ENCODE data around the gene HOXB2. TPM values are rescaled to one million over a fixed set of nuclear protein-coding genes. Genes with fewer than 3 reads are reported as not detected.
A peak's percentile ranks its signal among the peaks of the same experiment; 100 is the strongest.

HOXB2 gene
- total and polyA plus RNA-seq, 2 of the 8 experiments (the other 6 are each of a cell fraction or from before 2014, with no cell fraction given) = not detected

DNA sequence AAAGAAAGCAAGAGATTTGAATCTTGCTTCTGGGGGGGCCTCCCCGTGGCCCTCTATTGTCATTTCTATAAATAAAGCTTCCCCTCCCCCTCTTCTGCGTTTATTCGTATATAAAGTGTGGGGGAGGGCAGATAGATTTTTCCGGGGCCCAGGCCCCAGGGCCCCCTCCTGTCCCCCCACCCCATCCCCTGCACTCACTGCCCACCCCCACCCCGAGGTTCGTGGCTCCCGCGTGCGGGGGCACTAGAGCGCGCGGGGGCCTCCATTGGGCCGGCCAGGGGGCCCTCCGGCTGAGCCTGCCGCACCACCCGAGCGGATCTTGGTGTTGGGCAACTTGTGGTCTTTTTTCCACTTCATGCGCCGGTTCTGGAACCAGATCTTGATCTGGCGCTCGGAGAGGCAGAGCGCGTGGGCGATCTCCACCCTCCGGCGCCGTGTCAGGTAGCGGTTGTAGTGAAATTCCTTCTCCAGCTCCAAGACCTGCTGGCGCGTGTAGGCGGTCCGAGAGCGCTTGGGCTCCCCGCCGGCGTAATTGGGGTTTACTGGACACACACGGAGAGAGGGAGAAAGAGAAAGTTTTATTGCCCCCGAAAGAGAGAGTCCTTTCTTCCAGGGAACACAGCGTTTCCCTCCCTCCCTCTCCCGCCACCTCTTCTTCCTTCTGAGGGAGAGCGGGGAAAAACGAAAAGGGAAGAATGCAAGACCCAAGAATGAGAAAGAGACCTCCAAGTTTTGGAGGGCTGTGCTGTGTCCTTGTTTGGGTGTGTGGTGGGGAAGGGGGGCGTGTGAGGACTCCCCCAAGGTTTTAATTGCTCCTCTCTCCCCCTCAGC, 31.8 kb upstream of the HOXB2 start (continued):
- TF ChIP-seq CTBP2 (IDR thresholded peaks at IDR 0.05; ENCODE audit: borderline replicate concordance, insufficient read depth, insufficient read length, low read length) (peak; percentile 93), POU5F1 (IDR thresholded peaks at IDR 0.05; ENCODE audit: low read depth, low read length) (no peak), ZNF274 (IDR thresholded peaks at IDR 0.05; ENCODE audit: borderline replicate concordance, extremely low read depth, low read length) (no peak), SRF (IDR thresholded peaks at IDR 0.05; ENCODE audit: low read depth, low read length) (no peak), TCF12 (IDR thresholded peaks at IDR 0.05; ENCODE audit: low read depth, low read length) (no peak), RBBP5 (IDR thresholded peaks at IDR 0.05; ENCODE audit: borderline replicate concordance, low read depth, low read length) (no peak), CHD7 (IDR thresholded peaks at IDR 0.05; ENCODE audit: insufficient replicate concordance, low read length) (no peak), CHD2 (IDR thresholded peaks at IDR 0.05; ENCODE audit: low read length) (no peak)
- TF ChIP-seq, protein P1, sequence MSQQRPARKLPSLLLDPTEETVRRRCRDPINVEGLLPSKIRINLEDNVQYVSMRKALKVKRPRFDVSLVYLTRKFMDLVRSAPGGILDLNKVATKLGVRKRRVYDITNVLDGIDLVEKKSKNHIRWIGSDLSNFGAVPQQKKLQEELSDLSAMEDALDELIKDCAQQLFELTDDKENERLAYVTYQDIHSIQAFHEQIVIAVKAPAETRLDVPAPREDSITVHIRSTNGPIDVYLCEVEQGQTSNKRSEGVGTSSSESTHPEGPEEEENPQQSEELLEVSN (IDR thresholded peaks at IDR 0.05) = no peak
